ENCODE data around the gene ZNF638. TPM values are rescaled to one million over a fixed set of nuclear protein-coding genes. Genes with fewer than 3 reads are reported as not detected.

Gene ZNF638
- total and polyA plus RNA-seq, 2 of the 4 experiments (the other 2 are of a cell fraction): 46.4 to 129 TPM

GRCh38 chr2:71449343-71449742 is 117.8 kb downstream of the ZNF638 start:
- no peak overlapping the region for H3K4ac ChIP-seq (ENCODE audit: low read depth, low read length)
- DNase-seq: no peak
- H3K23ac ChIP-seq (ENCODE audit: low read depth, low read length): no peak overlapping the region
- H3K27me3 ChIP-seq (ENCODE audit: control insufficient read depth, insufficient read depth, low read length): peaks cover 29% of the 10 kb centered on the region
- no peaks in the 10 kb centered on the region for H3K9me1 ChIP-seq (ENCODE audit: insufficient read depth, low read length)
- H3K14ac ChIP-seq (replicated peaks; ENCODE audit: low read depth, low read length): no peak overlapping the region
- no peak overlapping the region for H2AK5ac ChIP-seq (ENCODE audit: low read depth, low read length)
- no peak overlapping the region for H4K5ac ChIP-seq (ENCODE audit: low read depth, low read length)
- H4K91ac ChIP-seq (ENCODE audit: insufficient read depth, low read depth, low read length): no peak overlapping the region
- intact Hi-C loops (cut with micrococcal nuclease): no loop called here
- peaks cover 2% of the 10 kb centered on the region; the same call in 1 of the 2 replicates for H3K4me1 ChIP-seq (ENCODE audit: control insufficient read depth, insufficient read depth, low read length)
- no peaks in the 10 kb centered on the region for H3K36me3 ChIP-seq (ENCODE audit: control insufficient read depth, insufficient read depth, low read length)
- H3K18ac ChIP-seq (ENCODE audit: low read depth, low read length): no peak overlapping the region
- TF ChIP-seq CEBPB (IDR thresholded peaks at IDR 0.05; ENCODE audit: low read depth, low read length) (no peak), USF2 (IDR thresholded peaks at IDR 0.05; ENCODE audit: low read depth, low read length) (no peak), MXI1 (IDR thresholded peaks at IDR 0.05; ENCODE audit: borderline replicate concordance, low read depth, low read length) (no peak), RAD21 (IDR thresholded peaks at IDR 0.05; ENCODE audit: low read length) (no peak), BHLHE40 (IDR thresholded peaks at IDR 0.05; ENCODE audit: low read depth, low read length) (no peak), FOS (IDR thresholded peaks at IDR 0.05; ENCODE audit: low read depth, low read length) (no peak), MAFK (IDR thresholded peaks at IDR 0.05; ENCODE audit: low read depth, low read length) (no peak), RFX5 (IDR thresholded peaks at IDR 0.05; ENCODE audit: low read depth, low read length) (no peak), POLR2A (IDR thresholded peaks at IDR 0.05; ENCODE audit: low read depth, low read length) (no peak), MAZ (IDR thresholded peaks at IDR 0.05; ENCODE audit: borderline replicate concordance, low read depth, low read length) (no peak), RCOR1 (IDR thresholded peaks at IDR 0.05; ENCODE audit: insufficient replicate concordance, low read length) (no peak)
- TF ChIP-seq, protein P1, sequence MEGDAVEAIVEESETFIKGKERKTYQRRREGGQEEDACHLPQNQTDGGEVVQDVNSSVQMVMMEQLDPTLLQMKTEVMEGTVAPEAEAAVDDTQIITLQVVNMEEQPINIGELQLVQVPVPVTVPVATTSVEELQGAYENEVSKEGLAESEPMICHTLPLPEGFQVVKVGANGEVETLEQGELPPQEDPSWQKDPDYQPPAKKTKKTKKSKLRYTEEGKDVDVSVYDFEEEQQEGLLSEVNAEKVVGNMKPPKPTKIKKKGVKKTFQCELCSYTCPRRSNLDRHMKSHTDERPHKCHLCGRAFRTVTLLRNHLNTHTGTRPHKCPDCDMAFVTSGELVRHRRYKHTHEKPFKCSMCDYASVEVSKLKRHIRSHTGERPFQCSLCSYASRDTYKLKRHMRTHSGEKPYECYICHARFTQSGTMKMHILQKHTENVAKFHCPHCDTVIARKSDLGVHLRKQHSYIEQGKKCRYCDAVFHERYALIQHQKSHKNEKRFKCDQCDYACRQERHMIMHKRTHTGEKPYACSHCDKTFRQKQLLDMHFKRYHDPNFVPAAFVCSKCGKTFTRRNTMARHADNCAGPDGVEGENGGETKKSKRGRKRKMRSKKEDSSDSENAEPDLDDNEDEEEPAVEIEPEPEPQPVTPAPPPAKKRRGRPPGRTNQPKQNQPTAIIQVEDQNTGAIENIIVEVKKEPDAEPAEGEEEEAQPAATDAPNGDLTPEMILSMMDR (conservative IDR thresholded peaks at IDR 0.05; ENCODE audit: low read depth, low read length): no peak
- ChIA-PET CTCF (interaction anchor here (0.8 kb wide), 1 partner anchor 29 kb away, joined by 4 read pairs; no protein-coding TSS in a partner anchor), POLR2A (ENCODE audit: unreplicated experiment) (no interaction called here)
- no peak for ATAC-seq (ENCODE audit: low read depth)
- H2BK15ac ChIP-seq (ENCODE audit: low read depth, low read length): no peak overlapping the region
- no CpG with 5 or more reads among the region's 3 CpGs for WGBS, 2 experiments (ENCODE audit: extremely low coverage in 2 of 2, insufficient read length in 1 of 2)
- dilution Hi-C loops (cut with HindIII; ENCODE audit: low sequenced_read_pairs, unreplicated experiment): no loop called here
- in situ Hi-C loops (cut with MboI; ENCODE audit: low sequenced_read_pairs): no loop called here
- H3K27ac ChIP-seq (ENCODE audit: insufficient read depth, low read length): no peak overlapping the region
- H2BK20ac ChIP-seq (ENCODE audit: low read depth, low read length): no peak overlapping the region
- no peak overlapping the region for H3K9ac ChIP-seq (ENCODE audit: low read depth, low read length)
- H2AK9ac ChIP-seq (replicated peaks; ENCODE audit: low read depth, low read length, poor library complexity): no peak overlapping the region
- no peak overlapping the region for H3K56ac ChIP-seq (ENCODE audit: extremely low read depth, insufficient read depth, low read length)
- H3K4me2 ChIP-seq (ENCODE audit: low read depth, low read length): no peak overlapping the region
- no peaks in the 10 kb centered on the region for H4K20me1 ChIP-seq (ENCODE audit: insufficient read depth, low read length)
- no peaks in the 10 kb centered on the region for H3K9me3 ChIP-seq (ENCODE audit: control insufficient read depth, insufficient read depth, low read length)
- H2AFZ ChIP-seq (replicated peaks; ENCODE audit: low read length, poor library complexity): no peak overlapping the region
- no peak overlapping the region for H4K8ac ChIP-seq (ENCODE audit: low read depth in 2 of 2, low read length in 2 of 2)
- H2BK5ac ChIP-seq (ENCODE audit: low read depth, low read length, poor library complexity, severe bottlenecking): no peak overlapping the region
- H3K79me1 ChIP-seq (ENCODE audit: low read depth in 1 of 2, low read length in 2 of 2): no peaks in the 10 kb centered on the region
- H2BK120ac ChIP-seq (ENCODE audit: low read depth, low read length): no peak overlapping the region
- no peak overlapping the region for H3K4me3 ChIP-seq (ENCODE audit: insufficient read depth, low read depth, low read length)
- BruUV-seq (replicated peaks): no TSS peak

Data from IMR-90 (cell line).